ENCODE measurements around the gene USP40.

Gene USP40

GRCh38 chr2:233513953-233514655, 52.5 kb downstream of the USP40 start:
- Histone ChIP-seq H3K9ac (ENCODE audit: low read length) (no peak overlapping the region), H3K27ac (ENCODE audit: low read depth, low read length) (peak overlapping the region; percentile 47), H3K4me3 (ENCODE audit: insufficient read depth, low read length, poor library complexity, severe bottlenecking) (no peak overlapping the region), H4K20me1 (ENCODE audit: low read depth, low read length) (no peaks in the 10 kb centered on the region), H3K36me3 (ENCODE audit: low read length) (no peaks in the 10 kb centered on the region), H3K79me2 (ENCODE audit: insufficient read depth, low read length) (no peaks in the 10 kb centered on the region), H3K4me2 (ENCODE audit: low read depth, low read length, poor library complexity, severe bottlenecking) (peak overlapping the region; percentile 46), H3K9me2 (replicated peaks; ENCODE audit: insufficient read depth, low read length) (no peaks in the 10 kb centered on the region), H2AFZ (ENCODE audit: low read depth, low read length, severe bottlenecking) (peak overlapping the region; percentile 10), H3F3A (ENCODE audit: insufficient read depth) (no peaks in the 10 kb centered on the region), H3K9me3 (ENCODE audit: insufficient read depth, low read length) (no peaks in the 10 kb centered on the region), H3K27me3 (ENCODE audit: low read length) (no peaks in the 10 kb centered on the region)
- TF ChIP-seq CTCF (IDR thresholded peaks at IDR 0.05; ENCODE audit: insufficient read depth, low read length, poor library complexity, severe bottlenecking) (no peak), EZH2phosphoT487 (conservative IDR thresholded peaks at IDR 0.05; ENCODE audit: low read length) (no peak)

GRCh38 chr2:233503947-233504637, 62.5 kb downstream of the USP40 start:
- no peaks in the 10 kb centered on the region for H3K9me2 ChIP-seq (replicated peaks; ENCODE audit: insufficient read depth, low read length)
- H2AFZ ChIP-seq (ENCODE audit: low read depth, low read length, severe bottlenecking) = no peak overlapping the region
- peaks cover 7% of the 10 kb centered on the region; the same call in 1 of the 2 replicates for H3K36me3 ChIP-seq (ENCODE audit: low read length)
- no peak overlapping the region for H3K27ac ChIP-seq (ENCODE audit: low read depth, low read length)
- no peak overlapping the region for H3K4me3 ChIP-seq (ENCODE audit: insufficient read depth, low read length, poor library complexity, severe bottlenecking)
- no peaks in the 10 kb centered on the region for H3F3A ChIP-seq (ENCODE audit: insufficient read depth)
- H3K27me3 ChIP-seq (ENCODE audit: low read length) = no peaks in the 10 kb centered on the region
- no peaks in the 10 kb centered on the region for H3K79me2 ChIP-seq (ENCODE audit: insufficient read depth, low read length)
- peak overlapping the region; percentile 13 for H3K4me2 ChIP-seq (ENCODE audit: low read depth, low read length, poor library complexity, severe bottlenecking)
- TF ChIP-seq EZH2phosphoT487 (conservative IDR thresholded peaks at IDR 0.05; ENCODE audit: low read length) (no peak), CTCF (IDR thresholded peaks at IDR 0.05; ENCODE audit: insufficient read depth, low read length, poor library complexity, severe bottlenecking) (no peak)
- peaks cover 10% of the 10 kb centered on the region; the same call in 1 of the 2 replicates for H3K9me3 ChIP-seq (ENCODE audit: insufficient read depth, low read length)
- H4K20me1 ChIP-seq (ENCODE audit: low read depth, low read length) = no peaks in the 10 kb centered on the region
- no peak overlapping the region for H3K9ac ChIP-seq (ENCODE audit: low read length)

GRCh38 chr2:233503481-233503880, 63.1 kb downstream of the USP40 start:
- no peaks in the 10 kb centered on the region for H3F3A ChIP-seq (ENCODE audit: insufficient read depth)
- H3K4me2 ChIP-seq (ENCODE audit: low read depth, low read length, poor library complexity, severe bottlenecking) = no peak overlapping the region
- H3K79me2 ChIP-seq (ENCODE audit: insufficient read depth, low read length) = no peaks in the 10 kb centered on the region
- H3K27ac ChIP-seq (ENCODE audit: low read depth, low read length) = no peak overlapping the region
- no peak overlapping the region for H2AFZ ChIP-seq (ENCODE audit: low read depth, low read length, severe bottlenecking)
- H3K4me3 ChIP-seq (ENCODE audit: insufficient read depth, low read length, poor library complexity, severe bottlenecking) = no peak overlapping the region
- TF ChIP-seq EZH2phosphoT487 (conservative IDR thresholded peaks at IDR 0.05; ENCODE audit: low read length) (no peak), CTCF (IDR thresholded peaks at IDR 0.05; ENCODE audit: insufficient read depth, low read length, poor library complexity, severe bottlenecking) (no peak)
- H4K20me1 ChIP-seq (ENCODE audit: low read depth, low read length) = no peaks in the 10 kb centered on the region
- peaks cover 7% of the 10 kb centered on the region; the same call in 1 of the 2 replicates for H3K36me3 ChIP-seq (ENCODE audit: low read length)
- H3K9ac ChIP-seq (ENCODE audit: low read length) = no peak overlapping the region
- H3K9me2 ChIP-seq (replicated peaks; ENCODE audit: insufficient read depth, low read length) = no peaks in the 10 kb centered on the region
- no peaks in the 10 kb centered on the region for H3K27me3 ChIP-seq (ENCODE audit: low read length)
- H3K9me3 ChIP-seq (ENCODE audit: insufficient read depth, low read length) = peaks cover 10% of the 10 kb centered on the region; the same call in 1 of the 2 replicates
